Sigmoid colon (tissue), 4 donors: ENCODE results near the gene MAZ.
"Not testable (repeated sequence)": the region's sequence is repeated elsewhere in the genome, so short reads cannot be mapped to it uniquely, and the experiment has no call there.

Experiments used
- EP300 ChIP-seq, 4 donors: sonication (generic); formaldehyde crosslinking; IDR thresholded peaks; one replicate each; pipeline ENCODE4 v1.6.1; 2017; ENCODE audit warnings: antibody characterized with exemption in 4 of 4
- POLR2A ChIP-seq, 2 donors: fragments of 450-650 bp; IDR thresholded peaks; one replicate each; pipeline ENCODE4 v1.6.1; 2016; ENCODE audit warnings: antibody characterized with exemption in 2 of 2, mild to moderate bottlenecking in 2 of 2, moderate library complexity in 2 of 2
- POLR2AphosphoS5 ChIP-seq, 4 donors: sonication (generic); formaldehyde crosslinking; IDR thresholded peaks; one replicate each; pipeline ENCODE4 v1.6.1; 2017; ENCODE audit warnings: antibody characterized with exemption in 4 of 4
- TF ChIP-seq, protein P1 (sequence below), 4 experiments: fragments of 450-650 bp in 3 of 4; fragments of 200-600 bp in 1 of 4; IDR thresholded peaks; one replicate each; pipeline ENCODE4 v1.5.1; 2016 to 2019; ENCODE audit warnings: antibody characterized with exemption in 4 of 4, mild to moderate bottlenecking in 3 of 4, moderate library complexity in 2 of 4

DNA sequence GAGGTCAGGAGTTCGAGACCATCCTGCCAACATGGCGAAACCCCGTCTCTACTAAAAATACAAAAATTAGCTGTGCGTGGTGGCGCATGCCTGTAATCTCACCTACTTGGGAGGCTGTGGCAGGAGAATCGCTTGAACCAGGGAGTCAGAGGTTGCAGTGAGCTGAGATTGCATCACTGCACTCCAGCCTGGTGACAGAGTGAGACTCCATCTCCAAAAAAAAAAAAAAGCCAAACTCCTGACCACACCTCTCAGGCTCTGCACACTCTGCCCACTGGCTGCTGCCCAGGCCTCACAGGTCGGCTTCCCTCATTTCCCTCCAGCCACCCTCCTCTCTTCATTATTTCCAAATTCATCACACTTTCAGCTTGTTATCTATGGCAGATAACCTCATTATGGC lies 34.0 kb upstream of the MAZ start:
- not testable (repeated sequence) for TF ChIP-seq POLR2A, POLR2AphosphoS5, EP300 (IDR thresholded peaks at IDR 0.05)
- TF ChIP-seq, protein P1, sequence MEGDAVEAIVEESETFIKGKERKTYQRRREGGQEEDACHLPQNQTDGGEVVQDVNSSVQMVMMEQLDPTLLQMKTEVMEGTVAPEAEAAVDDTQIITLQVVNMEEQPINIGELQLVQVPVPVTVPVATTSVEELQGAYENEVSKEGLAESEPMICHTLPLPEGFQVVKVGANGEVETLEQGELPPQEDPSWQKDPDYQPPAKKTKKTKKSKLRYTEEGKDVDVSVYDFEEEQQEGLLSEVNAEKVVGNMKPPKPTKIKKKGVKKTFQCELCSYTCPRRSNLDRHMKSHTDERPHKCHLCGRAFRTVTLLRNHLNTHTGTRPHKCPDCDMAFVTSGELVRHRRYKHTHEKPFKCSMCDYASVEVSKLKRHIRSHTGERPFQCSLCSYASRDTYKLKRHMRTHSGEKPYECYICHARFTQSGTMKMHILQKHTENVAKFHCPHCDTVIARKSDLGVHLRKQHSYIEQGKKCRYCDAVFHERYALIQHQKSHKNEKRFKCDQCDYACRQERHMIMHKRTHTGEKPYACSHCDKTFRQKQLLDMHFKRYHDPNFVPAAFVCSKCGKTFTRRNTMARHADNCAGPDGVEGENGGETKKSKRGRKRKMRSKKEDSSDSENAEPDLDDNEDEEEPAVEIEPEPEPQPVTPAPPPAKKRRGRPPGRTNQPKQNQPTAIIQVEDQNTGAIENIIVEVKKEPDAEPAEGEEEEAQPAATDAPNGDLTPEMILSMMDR (IDR thresholded peaks at IDR 0.05): not testable (repeated sequence)
